Glutamatergic neuron (in vitro differentiated cells): Measurements from ENCODE around the gene FOLR2. TPM values are rescaled to one million over a fixed set of nuclear protein-coding genes. Genes with fewer than 3 reads are reported as not detected.

Experiments used
- DNase-seq: peaks from one replicate; pipeline ENCODE4 v3.0.0; 2022
- H3K27ac Mint-ChIP-seq: one replicate; pipeline ENCODE4 v1.8.0; 2020; ENCODE audit warnings: mild to moderate bottlenecking, mixed read lengths, inconsistent platforms; ENCODE audit not compliant: unreplicated experiment
- H3K27me3 Mint-ChIP-seq: one replicate; pipeline ENCODE4 v1.8.0; 2020; ENCODE audit warnings: mild to moderate bottlenecking, moderate library complexity, mixed read lengths, inconsistent platforms; ENCODE audit not compliant: unreplicated experiment
- H3K36me3 Mint-ChIP-seq: one replicate; pipeline ENCODE4 v1.8.0; 2020; ENCODE audit warnings: mild to moderate bottlenecking, mixed read lengths, inconsistent platforms; ENCODE audit not compliant: unreplicated experiment
- H3K4me1 Mint-ChIP-seq: one replicate; pipeline ENCODE4 v1.8.0; 2020; ENCODE audit warnings: mild to moderate bottlenecking, low read depth, mixed read lengths, inconsistent platforms; ENCODE audit not compliant: unreplicated experiment
- H3K4me3 Mint-ChIP-seq: one replicate; pipeline ENCODE4 v1.8.0; 2020; ENCODE audit warnings: mild to moderate bottlenecking, mixed read lengths, inconsistent platforms; ENCODE audit not compliant: unreplicated experiment
- H3K9me3 Mint-ChIP-seq: one replicate; pipeline ENCODE4 v1.8.0; 2020; ENCODE audit warnings: mild to moderate bottlenecking, moderate library complexity, mixed read lengths, inconsistent platforms; ENCODE audit not compliant: unreplicated experiment
- total RNA-seq: library from RNA; stranded (reverse); fragmentation: NEBNext Ultra II Directional; extraction: Animal tissue kit (Norgen Biotek cat#: 25700); gene quantifications from one replicate; pipeline ENCODE4 v1.2.1, GENCODE V29; 2021; ENCODE audit not compliant: unreplicated experiment
- TF ChIP-seq, protein P1 (sequence below): fragments of 200-600 bp; sonication (generic); IDR thresholded peaks from one replicate; pipeline ENCODE4 v1.5.0; 2021; ENCODE audit not compliant: partially characterized antibody, unreplicated experiment

FOLR2 gene
- total RNA-seq, 1 donor from 2014 or later = not detected

DNA sequence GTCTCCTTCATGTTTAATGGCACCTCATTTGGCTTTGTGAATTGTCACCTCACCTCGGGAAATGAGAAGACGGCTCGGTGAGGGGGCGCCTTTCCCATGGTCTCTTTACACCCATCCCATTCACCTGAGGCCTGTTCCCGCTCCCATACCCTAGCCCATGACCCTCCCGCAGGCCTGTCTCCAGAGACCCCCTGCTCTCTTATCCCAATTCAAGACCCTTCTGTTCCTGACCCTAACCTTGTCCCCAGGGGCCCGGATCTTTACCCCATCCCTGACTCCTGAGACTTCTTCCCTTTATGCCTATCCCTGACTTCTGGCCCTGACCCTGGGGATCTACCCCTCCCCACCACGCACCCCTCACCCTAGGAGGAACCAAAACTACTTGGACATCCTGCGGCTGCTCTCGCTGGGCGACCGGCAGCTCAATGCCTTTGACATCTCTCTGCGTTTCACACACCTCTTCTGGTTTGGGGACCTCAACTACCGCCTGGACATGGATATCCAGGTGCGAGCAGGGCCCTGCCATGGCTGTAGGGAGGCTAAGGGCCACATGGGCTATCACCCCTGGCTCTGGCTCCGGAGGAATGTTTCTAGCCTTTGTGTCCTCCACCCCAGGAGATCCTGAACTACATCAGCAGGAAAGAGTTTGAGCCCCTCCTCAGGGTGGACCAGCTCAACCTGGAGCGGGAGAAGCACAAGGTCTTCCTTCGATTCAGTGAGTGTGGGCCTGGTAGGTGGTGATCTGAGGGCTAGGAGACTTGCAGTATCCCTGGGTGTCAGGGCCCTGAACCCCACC is 15.9 kb downstream of the FOLR2 start:
- no peaks in the 10 kb centered on the region for H3K4me1 Mint-ChIP-seq
- H3K27ac Mint-ChIP-seq = no peak overlapping the region
- TF ChIP-seq, protein P1, sequence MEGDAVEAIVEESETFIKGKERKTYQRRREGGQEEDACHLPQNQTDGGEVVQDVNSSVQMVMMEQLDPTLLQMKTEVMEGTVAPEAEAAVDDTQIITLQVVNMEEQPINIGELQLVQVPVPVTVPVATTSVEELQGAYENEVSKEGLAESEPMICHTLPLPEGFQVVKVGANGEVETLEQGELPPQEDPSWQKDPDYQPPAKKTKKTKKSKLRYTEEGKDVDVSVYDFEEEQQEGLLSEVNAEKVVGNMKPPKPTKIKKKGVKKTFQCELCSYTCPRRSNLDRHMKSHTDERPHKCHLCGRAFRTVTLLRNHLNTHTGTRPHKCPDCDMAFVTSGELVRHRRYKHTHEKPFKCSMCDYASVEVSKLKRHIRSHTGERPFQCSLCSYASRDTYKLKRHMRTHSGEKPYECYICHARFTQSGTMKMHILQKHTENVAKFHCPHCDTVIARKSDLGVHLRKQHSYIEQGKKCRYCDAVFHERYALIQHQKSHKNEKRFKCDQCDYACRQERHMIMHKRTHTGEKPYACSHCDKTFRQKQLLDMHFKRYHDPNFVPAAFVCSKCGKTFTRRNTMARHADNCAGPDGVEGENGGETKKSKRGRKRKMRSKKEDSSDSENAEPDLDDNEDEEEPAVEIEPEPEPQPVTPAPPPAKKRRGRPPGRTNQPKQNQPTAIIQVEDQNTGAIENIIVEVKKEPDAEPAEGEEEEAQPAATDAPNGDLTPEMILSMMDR = no peak
- no peak overlapping the region for H3K4me3 Mint-ChIP-seq
- no peak for DNase-seq
- peaks cover 5% of the 10 kb centered on the region for H3K9me3 Mint-ChIP-seq
- H3K27me3 Mint-ChIP-seq = peaks cover 6% of the 10 kb centered on the region
- H3K36me3 Mint-ChIP-seq = no peaks in the 10 kb centered on the region

DNA sequence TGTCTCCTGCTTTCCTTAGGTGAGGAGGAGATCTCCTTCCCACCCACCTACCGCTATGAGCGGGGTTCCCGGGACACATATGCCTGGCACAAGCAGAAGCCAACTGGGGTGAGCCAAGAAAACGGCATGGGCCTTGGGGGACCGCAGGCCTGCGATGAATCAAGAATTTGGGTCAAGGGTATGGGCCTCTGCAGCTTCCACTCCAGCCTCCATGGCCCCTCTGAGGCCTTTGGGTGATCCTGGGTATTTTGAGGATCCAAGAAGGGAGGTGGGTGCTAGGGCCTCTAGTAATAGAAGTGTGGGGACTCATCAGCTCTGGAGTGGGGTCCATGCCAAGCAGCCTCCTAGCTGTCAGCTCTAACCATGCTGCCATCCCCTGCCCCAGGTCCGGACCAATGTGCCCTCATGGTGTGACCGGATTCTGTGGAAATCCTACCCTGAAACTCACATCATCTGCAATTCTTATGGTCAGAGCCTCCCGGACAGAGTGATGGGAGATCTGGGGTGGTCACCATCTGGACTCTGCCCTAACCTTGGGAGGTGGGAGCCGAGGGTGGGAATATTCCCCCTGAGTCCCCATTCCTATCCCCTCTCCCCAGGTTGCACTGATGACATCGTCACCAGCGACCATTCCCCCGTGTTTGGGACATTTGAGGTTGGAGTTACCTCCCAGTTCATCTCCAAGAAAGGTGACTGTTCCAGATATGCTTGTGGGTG is 16.6 kb downstream of the FOLR2 start:
- Mint-ChIP-seq H3K27me3 (peaks cover 6% of the 10 kb centered on the region), H3K27ac (no peak overlapping the region), H3K4me1 (no peaks in the 10 kb centered on the region), H3K9me3 (peaks cover 5% of the 10 kb centered on the region), H3K4me3 (no peak overlapping the region), H3K36me3 (no peaks in the 10 kb centered on the region)
- TF ChIP-seq, protein P1 = no peak
- DNase-seq = no peak

DNA sequence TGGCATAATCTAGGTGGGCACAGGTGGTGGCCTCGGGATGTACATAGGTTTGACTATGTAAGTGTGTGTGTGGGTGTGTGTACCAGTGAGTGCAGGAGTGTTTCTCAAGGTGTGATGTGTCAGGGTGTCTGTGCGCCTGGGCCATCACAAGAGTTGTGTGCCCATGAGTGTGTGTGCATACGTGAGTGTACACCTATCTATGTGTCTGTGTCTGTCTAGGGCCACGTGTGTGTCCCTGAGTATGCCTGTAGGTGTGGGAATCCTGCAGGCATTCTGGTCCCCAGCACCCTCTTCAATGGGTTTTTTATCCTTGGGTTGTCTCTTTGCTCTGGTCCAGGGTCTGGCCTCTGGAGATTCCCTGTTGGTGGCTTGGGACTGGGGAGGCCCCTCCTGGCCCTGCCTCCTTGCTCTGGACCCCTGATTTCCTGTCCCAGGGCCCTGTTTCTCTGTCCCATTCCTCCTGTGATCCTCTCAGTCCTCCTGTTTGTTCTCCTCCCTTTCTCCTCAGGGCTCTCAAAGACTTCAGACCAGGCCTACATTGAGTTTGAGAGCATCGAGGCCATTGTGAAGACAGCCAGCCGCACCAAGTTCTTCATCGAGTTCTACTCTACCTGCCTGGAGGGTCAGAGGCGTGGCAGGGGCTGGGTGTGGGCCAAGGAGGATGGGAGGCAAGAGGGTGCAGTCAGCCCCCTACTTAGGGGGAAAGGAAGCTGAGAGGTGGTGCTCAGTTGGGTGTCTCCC is 17.3 kb downstream of the FOLR2 start:
- Mint-ChIP-seq H3K27ac (no peak overlapping the region), H3K27me3 (peaks cover 7% of the 10 kb centered on the region), H3K9me3 (peaks cover 5% of the 10 kb centered on the region), H3K4me3 (no peak overlapping the region), H3K36me3 (no peaks in the 10 kb centered on the region), H3K4me1 (peaks cover 2% of the 10 kb centered on the region)
- TF ChIP-seq, protein P1 = no peak
- no peak for DNase-seq

DNA sequence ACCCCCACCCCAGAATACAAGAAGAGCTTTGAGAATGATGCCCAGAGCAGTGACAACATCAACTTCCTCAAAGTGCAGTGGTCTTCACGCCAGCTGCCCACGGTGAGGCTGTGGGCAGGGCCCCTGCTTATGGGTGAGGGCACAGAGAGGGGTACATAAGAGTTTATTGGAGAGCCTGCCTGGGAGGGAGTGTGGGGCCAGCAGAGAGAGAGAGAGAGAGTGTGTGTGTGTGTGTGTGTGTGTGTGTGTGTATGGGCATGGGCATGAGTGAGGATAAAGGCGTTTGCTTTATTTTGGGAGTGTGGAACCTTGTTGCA is 17.9 kb downstream of the FOLR2 start:
- no peak for DNase-seq
- TF ChIP-seq, protein P1 = no peak
- Mint-ChIP-seq H3K36me3 (no peaks in the 10 kb centered on the region), H3K27ac (no peak overlapping the region), H3K4me3 (no peak overlapping the region), H3K27me3 (peaks cover 8% of the 10 kb centered on the region), H3K9me3 (peaks cover 2% of the 10 kb centered on the region), H3K4me1 (peaks cover 2% of the 10 kb centered on the region)
